ENCODE measurements around the gene SH3TC1.

SH3TC1 gene

GRCh38 chr4:8248091-8248490 is 49.0 kb downstream of the SH3TC1 start:
- no peak for DNase-seq (ENCODE audit: low read depth)
- H3K4me3 ChIP-seq (ENCODE audit: low read depth, low read length), result no peak overlapping the region
- TF ChIP-seq CTCF (IDR thresholded peaks at IDR 0.05; ENCODE audit: control insufficient read depth, extremely low read depth, insufficient read depth), result no peak

GRCh38 chr4:8250227-8250626 is 51.1 kb downstream of the SH3TC1 start:
- no peak for DNase-seq (ENCODE audit: low read depth)
- no peak overlapping the region for H3K4me3 ChIP-seq (ENCODE audit: low read depth, low read length)
- no peak for TF ChIP-seq CTCF (IDR thresholded peaks at IDR 0.05; ENCODE audit: control insufficient read depth, extremely low read depth, insufficient read depth)

- no peak for TF ChIP-seq CTCF (IDR thresholded peaks at IDR 0.05; ENCODE audit: control insufficient read depth, extremely low read depth, insufficient read depth)
- H3K4me3 ChIP-seq (ENCODE audit: low read depth, low read length), result no peak overlapping the region
- no peak for DNase-seq (ENCODE audit: low read depth)
Observed at GRCh38 chr4:8250637-8251036, 51.5 kb downstream of the SH3TC1 start.

- TF ChIP-seq CTCF (IDR thresholded peaks at IDR 0.05; ENCODE audit: control insufficient read depth, extremely low read depth, insufficient read depth), result no peak
- DNase-seq (ENCODE audit: low read depth), result no peak
- H3K4me3 ChIP-seq (ENCODE audit: low read depth, low read length), result no peak overlapping the region
Observed at GRCh38 chr4:8251110-8251883, 52.2 kb downstream of the SH3TC1 start.

- no peak for DNase-seq (ENCODE audit: low read depth)
- no peak for TF ChIP-seq CTCF (IDR thresholded peaks at IDR 0.05; ENCODE audit: control insufficient read depth, extremely low read depth, insufficient read depth)
- H3K4me3 ChIP-seq (ENCODE audit: low read depth, low read length), result no peak overlapping the region
Observed at GRCh38 chr4:8252301-8253173, 53.4 kb downstream of the SH3TC1 start.

GRCh38 chr4:8254076-8254475 is 55.0 kb downstream of the SH3TC1 start:
- no peak for TF ChIP-seq CTCF (IDR thresholded peaks at IDR 0.05; ENCODE audit: control insufficient read depth, extremely low read depth, insufficient read depth)
- no peak overlapping the region for H3K4me3 ChIP-seq (ENCODE audit: low read depth, low read length)
- no peak for DNase-seq (ENCODE audit: low read depth)

All from LNCaP clone FGC (cell line).